Kasumi-1 (cell line): ENCODE results near the gene NFAM1.
A peak's percentile ranks its signal among the peaks of the same experiment; 100 is the strongest.

Experiments used
- DNase-seq, 2 experiments: peaks; one replicate each; lab custom pipeline; 2025; lab: John Stamatoyannopoulos, UW

NFAM1 gene

DNA sequence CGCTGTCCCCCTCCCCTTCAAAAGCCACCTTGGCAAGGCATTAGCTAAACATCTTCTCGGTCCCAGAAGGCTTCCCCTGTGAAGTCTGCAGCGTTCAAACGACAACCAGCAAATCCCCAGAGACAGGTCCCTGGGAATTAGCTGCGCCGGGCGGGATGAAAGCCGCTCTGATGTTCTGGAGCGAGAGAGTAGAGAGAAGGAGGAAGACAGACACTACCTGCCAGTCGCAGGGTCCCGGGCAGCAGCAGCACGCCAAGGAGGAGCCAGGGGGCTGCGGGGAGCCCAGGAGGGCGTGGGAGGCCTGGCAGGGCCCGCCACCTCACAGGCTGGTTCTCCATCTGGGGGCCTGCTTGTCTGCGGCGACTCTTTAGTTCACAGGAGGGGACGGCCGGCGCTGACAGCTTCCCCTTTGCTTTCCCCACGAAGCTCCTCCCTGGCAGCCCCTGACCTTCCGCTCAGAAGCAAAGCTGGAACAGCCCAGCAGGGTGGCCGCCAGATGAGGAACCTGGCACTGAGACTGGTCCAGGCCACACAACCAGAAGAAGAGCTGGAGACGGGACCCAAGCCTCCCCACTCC lies at the start of gene NFAM1:
Gene NFAM1 (minus strand): TSS at position 384 of the 577 bp plus-strand sequence. CDS start 46 bp downstream, at position 338.
- DNase-seq = peak; percentile 67 to 70

- DNase-seq = no peak
Measured at GRCh38 chr22:42475122-42475521, 42.9 kb upstream of the NFAM1 start.

DNA sequence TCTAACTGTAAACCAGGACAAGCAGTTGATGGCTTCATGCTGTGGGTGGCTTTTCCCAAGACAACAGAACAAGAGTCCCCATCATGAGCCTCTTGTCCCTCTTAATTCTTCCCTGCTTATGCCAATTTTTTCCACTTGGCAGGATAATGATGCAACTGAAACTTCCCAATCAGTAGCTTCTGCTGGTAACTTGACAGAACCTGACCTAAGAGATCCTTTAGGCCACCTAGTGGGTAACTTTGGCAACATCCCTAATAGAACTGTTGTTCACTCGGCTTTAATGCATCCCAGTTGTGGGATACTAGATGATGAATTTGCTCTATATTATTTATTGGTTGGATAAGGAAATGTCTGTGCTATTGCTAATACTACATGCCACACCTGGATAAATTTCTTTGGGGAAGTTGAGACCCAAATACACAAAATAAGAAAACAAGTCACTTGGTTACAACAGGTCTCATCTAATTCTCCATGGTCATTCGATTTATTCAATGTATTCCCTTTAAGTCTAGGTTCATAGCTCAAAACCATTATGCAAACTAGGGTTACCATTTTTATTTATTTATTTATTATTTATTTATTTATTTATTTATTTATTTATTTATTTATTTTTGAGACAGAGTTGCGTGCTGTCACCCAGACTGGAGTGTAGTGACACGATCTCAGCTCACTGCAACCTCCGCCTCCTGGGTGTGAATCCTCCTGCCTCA lies 41.4 kb upstream of the NFAM1 start:
- peak; percentile 74 to 75 for DNase-seq

DNA sequence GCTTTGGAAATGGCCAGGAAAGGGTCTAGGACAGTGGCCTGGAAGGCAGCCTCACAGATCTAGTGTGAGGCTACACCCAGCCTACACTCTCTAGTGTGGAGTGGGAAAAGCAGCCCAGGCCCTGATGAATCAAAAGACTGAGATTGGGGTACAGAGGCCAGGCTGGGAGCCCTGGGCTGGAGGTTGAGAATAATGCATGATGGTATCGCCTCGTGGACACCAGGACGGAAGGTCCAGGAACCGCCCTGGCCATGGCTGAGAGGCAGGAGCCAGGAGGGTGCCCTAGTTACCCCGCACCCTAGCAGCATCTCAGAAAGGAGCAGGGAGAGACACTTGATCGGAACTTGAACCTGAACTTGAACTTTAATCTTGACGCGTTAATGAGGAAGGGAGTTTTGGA lies 40.5 kb upstream of the NFAM1 start:
- DNase-seq = no peak

- DNase-seq = no peak
Measured at GRCh38 chr22:42471441-42471840, 39.2 kb upstream of the NFAM1 start.

DNA sequence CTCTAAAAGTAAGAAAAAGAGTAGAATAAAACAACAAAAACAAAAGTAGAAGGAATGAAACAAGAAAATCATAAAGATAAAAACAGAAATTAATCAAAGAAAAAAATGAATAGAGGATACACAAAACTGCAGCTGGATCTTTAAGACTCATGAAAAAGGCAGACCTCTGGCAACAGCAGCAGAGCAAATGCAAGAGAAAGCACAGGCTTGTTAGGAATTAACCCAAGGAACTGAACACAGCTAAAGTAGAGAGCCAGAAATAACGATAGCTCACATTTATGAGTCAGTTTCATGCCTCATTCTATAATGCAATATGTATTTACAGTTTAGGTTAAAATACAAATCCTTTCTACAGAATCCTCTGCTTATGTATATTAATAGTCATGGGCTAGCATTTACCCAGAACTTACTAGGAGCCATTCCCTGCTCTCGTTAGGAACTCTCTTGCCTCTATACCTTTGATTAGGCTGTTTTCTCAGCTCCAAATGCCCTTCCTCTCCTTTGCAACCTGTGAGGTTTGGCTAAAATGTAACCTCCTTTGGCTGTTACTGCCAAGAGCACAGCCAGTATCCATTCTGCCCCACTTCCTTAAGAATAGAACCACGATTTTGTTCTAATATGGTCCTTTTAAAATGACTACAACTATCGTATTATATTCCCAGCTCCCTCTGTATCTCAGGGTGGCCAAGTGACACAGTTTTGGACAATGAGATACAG lies 38.3 kb upstream of the NFAM1 start:
- DNase-seq = no peak

GRCh38 chr22:42468841-42469240 lies 36.6 kb upstream of the NFAM1 start:
- no peak for DNase-seq

- DNase-seq = no peak
Measured at GRCh38 chr22:42462016-42462415, 29.8 kb upstream of the NFAM1 start.

DNA sequence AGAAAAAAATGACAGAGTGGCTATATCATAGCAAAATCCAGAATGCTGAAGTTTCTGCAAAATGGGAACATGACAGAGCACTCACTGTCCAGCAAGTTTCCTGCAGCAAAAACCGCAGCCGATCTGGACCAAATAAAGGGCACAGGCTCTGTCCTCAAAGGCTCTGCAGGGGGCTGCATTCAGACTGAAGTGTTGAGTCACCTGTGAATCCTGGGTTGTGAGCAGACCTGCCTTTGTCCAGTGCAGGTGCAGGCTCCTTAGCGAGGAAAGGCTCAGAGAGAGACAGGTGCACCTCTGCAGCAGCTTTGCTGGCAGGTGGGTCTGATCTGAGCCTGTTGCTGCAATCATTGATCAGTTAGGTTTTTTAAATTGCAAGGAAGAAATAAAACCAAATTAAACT lies 29.3 kb upstream of the NFAM1 start:
- no peak for DNase-seq

DNA sequence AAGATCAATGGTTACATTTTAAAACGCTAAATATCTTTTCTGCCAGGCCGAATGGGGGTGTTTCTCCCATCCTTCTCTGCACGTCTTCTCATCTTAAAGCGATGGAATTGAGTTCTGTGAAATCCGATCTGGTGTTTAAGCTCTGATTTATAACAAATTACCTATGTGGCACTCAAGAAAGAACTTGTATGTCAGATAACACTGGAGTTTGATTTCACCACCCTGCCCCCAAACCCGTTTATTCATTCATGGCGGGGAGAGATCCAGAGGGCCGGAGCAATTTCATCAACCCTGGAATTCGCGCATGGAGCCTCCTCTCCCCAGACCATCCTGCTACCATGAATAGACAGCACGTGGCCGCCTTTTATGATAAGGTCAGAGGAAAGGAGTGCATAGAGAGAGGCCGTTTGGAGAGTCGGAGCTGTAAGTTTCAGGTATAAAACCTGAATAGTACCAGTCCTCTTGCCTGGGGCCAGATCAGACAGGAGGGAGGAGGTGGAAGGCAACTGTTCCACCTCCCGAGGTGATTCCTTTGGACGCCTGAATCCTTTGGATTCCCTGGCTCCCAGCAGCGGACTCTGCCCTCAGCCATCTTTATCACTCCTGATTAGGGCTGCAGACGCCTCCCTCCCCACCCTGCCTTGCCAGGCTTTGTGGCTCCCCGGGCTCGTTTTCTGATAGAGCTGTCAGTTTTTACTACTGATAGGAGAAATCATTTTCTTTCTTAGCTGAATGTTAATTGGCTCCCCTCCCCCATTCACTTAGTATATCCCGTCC lies 27.3 kb upstream of the NFAM1 start:
- DNase-seq = no peak

DNA sequence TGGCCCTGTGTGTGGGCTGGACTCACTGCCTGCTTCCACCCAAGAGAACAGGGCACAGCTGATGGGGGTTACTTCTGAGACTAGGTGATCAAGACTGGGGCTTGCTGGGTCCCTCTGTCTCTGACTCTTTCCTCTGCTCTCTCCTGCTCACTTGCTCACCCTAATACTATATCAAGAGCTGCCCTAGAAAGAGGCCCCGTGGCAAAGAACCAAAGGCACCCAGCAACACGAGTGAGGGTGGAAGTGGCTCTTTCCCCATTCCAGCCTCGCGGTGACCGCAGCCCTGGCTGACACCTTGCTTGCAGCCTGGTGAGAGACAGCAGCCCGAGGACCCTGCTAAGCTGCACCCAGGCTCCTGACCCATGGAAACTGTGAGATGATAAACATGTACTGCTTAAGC lies 20.7 kb upstream of the NFAM1 start:
- DNase-seq = no peak

- no peak for DNase-seq
Measured at GRCh38 chr22:42452456-42452855, 20.3 kb upstream of the NFAM1 start.

DNA sequence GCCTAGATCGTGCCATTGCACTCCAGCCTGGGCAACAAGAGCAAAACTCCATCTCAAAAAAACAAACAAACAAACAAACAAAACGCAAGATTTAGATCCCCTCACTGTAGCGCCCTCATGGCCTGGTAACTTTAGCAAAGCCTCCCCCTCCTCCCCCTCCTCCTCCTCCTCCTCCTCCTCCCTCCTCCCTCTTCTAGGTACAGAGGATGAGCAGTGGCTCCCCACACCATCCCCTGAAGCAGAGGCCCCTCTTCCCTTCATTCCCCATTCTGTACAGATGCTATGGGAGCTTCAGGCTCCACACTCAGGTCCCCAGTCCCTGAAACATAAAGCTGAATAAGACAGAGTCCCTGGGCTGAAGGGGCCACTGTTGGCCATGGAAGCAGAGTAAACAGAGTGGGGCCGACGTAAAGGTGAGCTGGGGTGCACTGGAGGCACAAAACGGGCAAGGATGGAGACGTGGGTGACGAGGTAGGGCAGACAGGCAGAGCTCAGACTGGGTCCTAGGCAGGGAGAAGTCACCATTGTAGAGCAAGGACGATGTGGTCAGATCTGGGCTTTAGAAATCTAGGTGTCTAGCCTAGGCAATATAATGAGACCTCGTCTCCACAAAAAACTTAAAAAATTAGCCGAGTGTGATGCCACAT lies 19.4 kb upstream of the NFAM1 start:
- no peak for DNase-seq

DNA sequence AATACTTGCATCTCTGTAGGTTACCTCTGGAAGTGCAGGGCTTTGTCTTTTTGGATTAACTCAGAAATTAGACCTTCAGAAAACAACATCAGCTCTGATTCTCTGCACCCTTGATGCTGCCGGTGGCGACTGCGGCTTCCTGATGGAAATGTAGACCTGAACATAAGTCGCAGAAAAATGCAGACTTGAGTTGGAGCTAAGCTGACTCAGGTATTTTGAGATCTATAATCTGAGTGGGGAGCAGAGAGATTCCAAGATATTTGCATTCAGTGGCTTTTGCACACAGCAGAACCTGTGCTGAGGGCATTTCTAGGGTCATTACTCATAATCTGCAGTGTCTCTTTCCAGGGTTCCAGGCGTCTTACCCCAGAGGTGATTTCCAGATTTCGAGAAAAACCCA lies 18.7 kb upstream of the NFAM1 start:
- DNase-seq = no peak

GRCh38 chr22:42446151-42446550 lies 13.9 kb upstream of the NFAM1 start:
- no peak for DNase-seq

- peak; percentile 77 to 78 for DNase-seq
Measured at GRCh38 chr22:42444077-42444904, 12.1 kb upstream of the NFAM1 start.

- DNase-seq = no peak
Measured at GRCh38 chr22:42443240-42444076, 11.3 kb upstream of the NFAM1 start.

- no peak for DNase-seq
Measured at GRCh38 chr22:42442748-42443147, 10.5 kb upstream of the NFAM1 start.

- DNase-seq = no peak
Measured at GRCh38 chr22:42440728-42441127, 8.5 kb upstream of the NFAM1 start.
